Natural killer cell (primary cell): ENCODE measurements around the gene ARHGEF18. TPM values are rescaled to one million over a fixed set of nuclear protein-coding genes. Genes with fewer than 3 reads are reported as not detected.

Experiments used
- ATAC-seq, 3 donors: fragments of 150-1000 bp in 2 of 3; fragments of 200-7000 bp in 1 of 3; cut with Tn5 transposase; 1 replicate in 1 of 3; 2 replicates in 2 of 3; pipeline ENCODE4 v1.10.0; 2021; ENCODE audit warnings: mild to moderate bottlenecking in 2 of 3, moderate library complexity in 2 of 3
- DNase-seq, 2 donors: peaks; one replicate each; pipeline versions ENCODE4 v3.0.0 to v3.0.0-alpha.2; 2013 to 2021; ENCODE audit warnings: mixed read lengths in 1 of 2
- H3K27ac ChIP-seq: one replicate; pipeline ENCODE4 v1.5.1; 2013; ENCODE audit warnings: mild to moderate bottlenecking, low read length
- H3K27me3 ChIP-seq: one replicate; pipeline ENCODE4 v1.6.1; 2013; ENCODE audit warnings: low read length; ENCODE audit not compliant: control insufficient read depth, insufficient read depth
- H3K36me3 ChIP-seq: one replicate; pipeline ENCODE4 v1.6.1; 2013; ENCODE audit warnings: low read length; ENCODE audit not compliant: control insufficient read depth, insufficient read depth
- H3K4me1 ChIP-seq: one replicate; pipeline ENCODE4 v1.6.1; 2013; ENCODE audit warnings: low read length; ENCODE audit not compliant: control insufficient read depth, insufficient read depth
- H3K4me3 ChIP-seq: one replicate; pipeline ENCODE4 v1.5.1; 2013; ENCODE audit warnings: low read length
- H3K9me3 ChIP-seq: one replicate; pipeline ENCODE4 v1.6.1; 2013; ENCODE audit warnings: low read length; ENCODE audit not compliant: control insufficient read depth, insufficient read depth
- H3K27ac Mint-ChIP-seq, 2 donors: one replicate each; pipeline ENCODE4 v1.8.0; 2022; ENCODE audit warnings: mild to moderate bottlenecking in 2 of 2, mixed read lengths in 2 of 2, moderate library complexity in 1 of 2
- H3K27me3 Mint-ChIP-seq, 2 donors: one replicate each; pipeline ENCODE4 v1.8.0; 2022; ENCODE audit warnings: low read depth in 2 of 2, mixed read lengths in 2 of 2
- H3K36me3 Mint-ChIP-seq: one replicate; pipeline ENCODE4 v1.8.0; 2022; ENCODE audit warnings: mixed read lengths
- H3K4me1 Mint-ChIP-seq, 2 donors: one replicate each; pipeline ENCODE4 v1.8.0; 2022; ENCODE audit warnings: mixed read lengths in 2 of 2
- H3K4me3 Mint-ChIP-seq: one replicate; pipeline ENCODE4 v1.8.0; 2022; ENCODE audit warnings: mild to moderate bottlenecking, moderate library complexity, mixed read lengths
- H3K9me3 Mint-ChIP-seq, 2 donors: one replicate each; pipeline ENCODE4 v1.8.0; 2022; ENCODE audit warnings: mixed read lengths in 2 of 2
- WGBS: methylation state at CpG from one replicate; pipeline ENCODE4 v1.1.7; 2013; ENCODE audit warnings: missing lambda C conversion rate; ENCODE audit not compliant: insufficient coverage; 5-methylcytosine and 5-hydroxymethylcytosine counted together
- intact Hi-C: fragments of 100-400 bp; cut with micrococcal nuclease; formaldehyde crosslinking; loops from one replicate; pipeline ENCODE4 v1.14.2; 2022
- total RNA-seq, 4 donors: library from RNA; stranded (reverse); fragments of 120-200 nt in 1 of 4; gene quantifications; one replicate each; pipeline versions ENCODE4 v1.2.3 to v1.2.4, GENCODE V29; 2013 to 2022
- TF ChIP-seq, protein P1 (sequence below): fragments of 200-600 bp; IDR thresholded peaks from one replicate; pipeline ENCODE4 v1.8.0; 2022; ENCODE audit warnings: antibody characterized with exemption

The ARHGEF18 gene
- total RNA-seq, 3 donors from 2014 or later (not counting 1 experiment from before 2014, with no cell fraction given) = 53.6 to 61.5 (median 54.1) TPM

DNA sequence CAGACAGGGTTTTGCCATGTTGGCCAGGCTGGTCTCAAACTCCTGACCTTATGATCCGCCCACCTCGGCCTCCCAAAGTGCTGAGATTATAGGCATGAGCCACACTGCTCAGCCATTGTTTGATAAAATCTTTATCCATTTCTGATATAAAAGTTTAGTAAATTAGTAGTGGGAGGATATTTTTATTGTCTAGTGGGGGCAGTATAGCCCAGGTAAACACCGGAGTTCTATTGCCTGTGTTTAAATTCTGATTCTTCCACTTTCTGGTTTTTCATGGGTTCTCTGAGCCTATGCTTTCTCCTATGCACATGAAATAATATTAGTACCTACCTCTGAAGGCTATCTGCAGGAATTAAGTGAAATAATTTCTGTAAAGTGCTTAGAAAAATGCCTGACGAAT, 20.1 kb upstream of the ARHGEF18 start:
- Mint-ChIP-seq H3K27ac (no peak overlapping the region), H3K36me3 (no peaks in the 10 kb centered on the region), H3K4me1 (no peaks in the 10 kb centered on the region), H3K27me3 (peaks cover 0 to 6% of the 10 kb centered on the region in 2 donors), H3K4me3 (no peak overlapping the region), H3K9me3 (peaks cover 0 to 3% of the 10 kb centered on the region in 2 donors)
- Histone ChIP-seq H3K27ac (no peak overlapping the region), H3K27me3 (no peaks in the 10 kb centered on the region), H3K4me1 (no peaks in the 10 kb centered on the region), H3K9me3 (no peaks in the 10 kb centered on the region), H3K4me3 (no peak overlapping the region), H3K36me3 (no peaks in the 10 kb centered on the region)
- DNase-seq = peak in 1 of 2 donors; percentile 46
- WGBS = 87% methylated on average over 4 of the region's 4 CpGs
- intact Hi-C loops = no loop called here
- ATAC-seq = no peak
- TF ChIP-seq, protein P1, sequence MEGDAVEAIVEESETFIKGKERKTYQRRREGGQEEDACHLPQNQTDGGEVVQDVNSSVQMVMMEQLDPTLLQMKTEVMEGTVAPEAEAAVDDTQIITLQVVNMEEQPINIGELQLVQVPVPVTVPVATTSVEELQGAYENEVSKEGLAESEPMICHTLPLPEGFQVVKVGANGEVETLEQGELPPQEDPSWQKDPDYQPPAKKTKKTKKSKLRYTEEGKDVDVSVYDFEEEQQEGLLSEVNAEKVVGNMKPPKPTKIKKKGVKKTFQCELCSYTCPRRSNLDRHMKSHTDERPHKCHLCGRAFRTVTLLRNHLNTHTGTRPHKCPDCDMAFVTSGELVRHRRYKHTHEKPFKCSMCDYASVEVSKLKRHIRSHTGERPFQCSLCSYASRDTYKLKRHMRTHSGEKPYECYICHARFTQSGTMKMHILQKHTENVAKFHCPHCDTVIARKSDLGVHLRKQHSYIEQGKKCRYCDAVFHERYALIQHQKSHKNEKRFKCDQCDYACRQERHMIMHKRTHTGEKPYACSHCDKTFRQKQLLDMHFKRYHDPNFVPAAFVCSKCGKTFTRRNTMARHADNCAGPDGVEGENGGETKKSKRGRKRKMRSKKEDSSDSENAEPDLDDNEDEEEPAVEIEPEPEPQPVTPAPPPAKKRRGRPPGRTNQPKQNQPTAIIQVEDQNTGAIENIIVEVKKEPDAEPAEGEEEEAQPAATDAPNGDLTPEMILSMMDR = no peak

DNA sequence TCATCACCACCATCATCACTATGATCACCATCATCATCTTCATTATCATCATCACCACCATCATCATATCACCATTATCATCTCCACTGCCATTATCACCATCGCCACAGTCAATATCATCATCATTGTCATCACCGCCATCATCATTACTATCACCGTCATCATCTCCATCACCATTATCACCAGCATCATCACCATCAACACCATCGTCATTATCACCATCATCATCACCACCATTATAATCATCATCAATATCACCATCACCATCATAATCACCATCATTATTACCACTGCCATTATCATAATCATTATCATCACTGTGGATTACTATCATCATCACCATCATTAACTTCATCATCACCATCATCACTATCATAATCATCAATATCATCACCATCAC, 17.3 kb upstream of the ARHGEF18 start:
- H3K4me3 ChIP-seq = no peak overlapping the region
- H3K36me3 Mint-ChIP-seq = no peaks in the 10 kb centered on the region
- H3K27me3 Mint-ChIP-seq = peaks cover 0 to 7% of the 10 kb centered on the region in 2 donors
- H3K9me3 Mint-ChIP-seq = no peaks in the 10 kb centered on the region
- TF ChIP-seq, protein P1 = no peak
- intact Hi-C loops = no loop called here
- DNase-seq (no peak), ATAC-seq (no peak)
- 97% methylated on average over 4 of the region's 4 CpGs for WGBS
- H3K27me3 ChIP-seq = no peaks in the 10 kb centered on the region
- H3K27ac Mint-ChIP-seq = no peak overlapping the region
- no peaks in the 10 kb centered on the region for H3K36me3 ChIP-seq
- H3K4me1 Mint-ChIP-seq = no peaks in the 10 kb centered on the region
- no peak overlapping the region for H3K27ac ChIP-seq
- no peak overlapping the region for H3K4me3 Mint-ChIP-seq
- H3K9me3 ChIP-seq = no peaks in the 10 kb centered on the region
- peaks cover 6% of the 10 kb centered on the region for H3K4me1 ChIP-seq

DNA sequence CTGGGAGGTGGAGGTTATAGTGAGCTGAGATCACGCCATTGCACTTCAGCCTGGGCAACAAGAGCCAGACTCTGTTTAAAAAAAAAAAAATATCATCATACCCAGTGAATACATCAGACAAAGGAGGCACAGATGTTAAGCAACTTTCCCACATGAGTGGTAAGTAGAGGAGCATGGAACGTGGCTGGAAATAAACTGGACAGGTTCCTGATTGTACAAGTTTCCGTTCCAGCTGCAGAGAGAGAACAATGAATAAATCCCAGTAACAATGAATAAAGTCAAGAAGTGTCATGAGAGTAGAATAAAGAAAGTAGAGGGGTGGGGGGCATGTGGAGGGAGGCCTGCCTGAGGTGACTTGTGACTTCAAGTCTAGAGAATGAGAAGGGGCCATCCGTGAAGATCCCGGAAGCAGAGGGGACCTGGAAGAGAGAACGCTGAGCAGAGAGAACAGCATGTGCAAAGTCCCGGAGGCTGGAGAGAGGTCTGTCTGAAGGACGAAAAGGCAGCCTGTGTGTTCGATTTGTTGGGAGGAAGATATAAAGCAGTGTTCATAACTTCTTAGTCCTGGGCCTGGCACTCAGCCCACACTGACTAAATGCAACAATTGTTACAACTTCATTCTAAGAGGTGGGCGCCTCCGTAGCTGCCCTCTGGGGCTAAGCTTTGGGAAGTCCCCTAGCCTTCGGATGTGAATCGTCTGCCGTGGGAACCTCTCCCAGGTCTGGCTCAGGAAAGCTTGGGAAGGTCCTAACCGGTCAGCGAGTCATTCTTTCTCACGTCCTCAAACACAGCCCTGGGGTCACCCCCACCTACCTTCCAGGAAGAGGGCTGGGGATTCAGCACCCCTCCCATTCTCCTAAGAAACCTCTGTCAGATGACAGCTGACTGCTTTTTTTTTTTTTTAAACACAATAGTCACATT, 15.3 kb upstream of the ARHGEF18 start:
- peaks cover 26% of the 10 kb centered on the region for H3K4me1 ChIP-seq
- intact Hi-C loops = no loop called here
- ATAC-seq (no peak), DNase-seq (no peak)
- H3K27ac Mint-ChIP-seq = no peak overlapping the region
- no peak overlapping the region for H3K4me3 ChIP-seq
- H3K36me3 Mint-ChIP-seq = no peaks in the 10 kb centered on the region
- H3K9me3 Mint-ChIP-seq = no peaks in the 10 kb centered on the region
- peaks cover 0 to 7% of the 10 kb centered on the region in 2 donors for H3K27me3 Mint-ChIP-seq
- TF ChIP-seq, protein P1 = no peak
- H3K9me3 ChIP-seq = no peaks in the 10 kb centered on the region
- peaks cover 19 to 20% of the 10 kb centered on the region in 2 donors for H3K4me1 Mint-ChIP-seq
- no peaks in the 10 kb centered on the region for H3K27me3 ChIP-seq
- no peak overlapping the region for H3K4me3 Mint-ChIP-seq
- H3K27ac ChIP-seq = no peak overlapping the region
- no peaks in the 10 kb centered on the region for H3K36me3 ChIP-seq
- 91% methylated on average over 16 of the region's 17 CpGs for WGBS
